Keratinocyte (primary cell): ENCODE measurements around the gene CD79A. TPM values are rescaled to one million over a fixed set of nuclear protein-coding genes. Genes with fewer than 3 reads are reported as not detected.

Experiments
- DNase-seq: peaks from one replicate; pipeline ENCODE4 v3.0.0-alpha.2; 2011; ENCODE audit warnings: low read depth, missing footprints, low spot score
- FAIRE-seq: peaks from 2 replicates; lab custom pipeline; 2011; peaks lifted over from hg19 to GRCh38; lab: Jason Lieb, UNC
- H2AFZ ChIP-seq: 2 replicates; pipeline ENCODE4 v1.6.0; 2012; ENCODE audit warnings: low read length, control low read depth, inconsistent platforms; ENCODE audit not compliant: control insufficient read depth
- H3K27ac ChIP-seq: 2 replicates; pipeline ENCODE4 v1.5.1; 2011; ENCODE audit warnings: low read length; ENCODE audit not compliant: control insufficient read depth, insufficient read depth
- H3K27me3 ChIP-seq: 3 replicates; pipeline ENCODE4 v1.6.0; 2011; ENCODE audit warnings: low read length; ENCODE audit not compliant: control insufficient read depth, insufficient read depth; ENCODE audit errors: extremely low read depth
- H3K36me3 ChIP-seq, 2 experiments: 2 replicates in 1 of 2; 3 replicates in 1 of 2; pipeline ENCODE4 v1.5.1; 2011; ENCODE audit warnings: low read length in 2 of 2, mild to moderate bottlenecking in 1 of 2; ENCODE audit not compliant: control insufficient read depth in 2 of 2, insufficient read depth in 2 of 2; ENCODE audit errors: extremely low read depth in 1 of 2
- H3K4me1 ChIP-seq: 3 replicates; pipeline ENCODE4 v1.5.1; 2011; ENCODE audit warnings: low read length; ENCODE audit not compliant: control insufficient read depth, insufficient read depth; ENCODE audit errors: extremely low read depth
- H3K4me2 ChIP-seq: 3 replicates; pipeline ENCODE4 v1.6.0; 2011; ENCODE audit warnings: low read depth, low read length; ENCODE audit not compliant: control insufficient read depth, insufficient read depth; ENCODE audit errors: extremely low read depth
- H3K4me3 ChIP-seq, 3 experiments: fragments of 200-600 bp in 1 of 3; sonication (generic) in 1 of 3; 2 replicates in 2 of 3; 3 replicates in 1 of 3; pipeline ENCODE4 v1.5.1; 2011 to 2016; ENCODE audit warnings: low read length in 3 of 3, mild to moderate bottlenecking in 3 of 3, control low read depth in 2 of 3, inconsistent platforms in 1 of 3, low read depth in 1 of 3, mixed read lengths in 1 of 3, mixed run types in 1 of 3, moderate library complexity in 1 of 3; ENCODE audit not compliant: control insufficient read depth in 2 of 3, insufficient read depth in 2 of 3; ENCODE audit errors: extremely low read depth in 1 of 3
- H3K79me2 ChIP-seq: 2 replicates; pipeline ENCODE4 v1.6.0; 2012; ENCODE audit warnings: low read length; ENCODE audit not compliant: control insufficient read depth, insufficient read depth
- H3K9ac ChIP-seq: 3 replicates; pipeline ENCODE4 v1.6.0; 2011; ENCODE audit warnings: low read length; ENCODE audit not compliant: control insufficient read depth, insufficient read depth; ENCODE audit errors: extremely low read depth
- H3K9me1 ChIP-seq: 3 replicates; pipeline ENCODE4 v1.6.0; 2011; ENCODE audit warnings: low read length; ENCODE audit not compliant: control insufficient read depth, insufficient read depth; ENCODE audit errors: extremely low read depth
- H3K9me3 ChIP-seq: 2 replicates; pipeline ENCODE4 v1.5.1; 2012; ENCODE audit warnings: low read depth, low read length; ENCODE audit not compliant: control insufficient read depth
- H4K20me1 ChIP-seq: 3 replicates; pipeline ENCODE4 v1.6.0; 2011; ENCODE audit warnings: low read length; ENCODE audit not compliant: control insufficient read depth, insufficient read depth; ENCODE audit errors: extremely low read depth
- CTCF ChIP-seq, 3 experiments: IDR thresholded peaks in 1 of 3; conservative IDR thresholded peaks in 1 of 3; optimal IDR thresholded peaks in 1 of 3; 2 replicates in 2 of 3; 3 replicates in 1 of 3; pipeline versions ENCODE3 to v1.5.1; 2011; ENCODE audit warnings: low read length in 3 of 3, mild to moderate bottlenecking in 3 of 3, moderate library complexity in 2 of 3, control low read depth in 1 of 3, inconsistent platforms in 1 of 3; ENCODE audit not compliant: insufficient read depth in 2 of 3; ENCODE audit errors: extremely low read depth in 1 of 3
- EZH2 ChIP-seq: IDR thresholded peaks from one replicate; pipeline ENCODE4 v1.6.1; 2012; ENCODE audit warnings: inconsistent platforms, mild to moderate bottlenecking, low read length, moderate library complexity
- dilution Hi-C: fragments of 300-500 bp; cut with MboI; formaldehyde crosslinking; loops from one replicate; pipeline ENCODE4 v1.7.0; 2020; ENCODE audit warnings: low sequenced_read_pairs; ENCODE audit not compliant: extremely low pct_ligation_motif_present
- polyA plus RNA-seq, 5 experiments: library from polyadenylated mRNA; depleted of rRNA in 3 of 5; stranded (reverse) in 3 of 5; stranded (forward) in 1 of 5; unstranded in 1 of 5; fragments of >200 nt; gene quantifications; 1 replicate in 1 of 5; 2 replicates in 3 of 5; 3 replicates in 1 of 5; pipeline versions ENCODE4 v1.2.1 to v1.2.3, GENCODE V29; 2011 to 2012; ENCODE audit warnings: missing spikeins in 2 of 5, low read depth in 1 of 5, low replicate concordance in 1 of 5

Gene CD79A
- polyA plus RNA-seq, 1 donor (not counting 4 experiments of a cell fraction or from before 2014, with no cell fraction given), result 0.07 TPM

- Histone ChIP-seq H3K9ac (no peak overlapping the region), H3K27ac (no peak overlapping the region), H3K4me2 (no peak overlapping the region), H3K9me3 (no peaks in the 10 kb centered on the region), H3K79me2 (no peaks in the 10 kb centered on the region), H3K36me3 (peaks cover under 1% of the 10 kb centered on the region in 2 experiments), H3K9me1 (no peaks in the 10 kb centered on the region), H3K27me3 (peaks cover 68% of the 10 kb centered on the region), H3K4me3 (no peak overlapping the region), H3K4me1 (no peaks in the 10 kb centered on the region), H2AFZ (no peak overlapping the region), H4K20me1 (peaks cover 13% of the 10 kb centered on the region)
- DNase-seq (no peak), FAIRE-seq (no peak)
- TF ChIP-seq EZH2 (peak; percentile 100), CTCF (optimal IDR thresholded peaks at IDR 0.05 in 1 of 3, IDR thresholded peaks at IDR 0.05 in 1 of 3, conservative IDR thresholded peaks at IDR 0.05 in 1 of 3; ENCODE audit: extremely low read depth in 1 of 3, insufficient read depth in 2 of 3, low read length in 3 of 3) (no peak)
- dilution Hi-C loops, result no loop called here
These were observed 35.0 kb downstream of the CD79A start for GRCh38 chr19:41911889-41912731.

DNA sequence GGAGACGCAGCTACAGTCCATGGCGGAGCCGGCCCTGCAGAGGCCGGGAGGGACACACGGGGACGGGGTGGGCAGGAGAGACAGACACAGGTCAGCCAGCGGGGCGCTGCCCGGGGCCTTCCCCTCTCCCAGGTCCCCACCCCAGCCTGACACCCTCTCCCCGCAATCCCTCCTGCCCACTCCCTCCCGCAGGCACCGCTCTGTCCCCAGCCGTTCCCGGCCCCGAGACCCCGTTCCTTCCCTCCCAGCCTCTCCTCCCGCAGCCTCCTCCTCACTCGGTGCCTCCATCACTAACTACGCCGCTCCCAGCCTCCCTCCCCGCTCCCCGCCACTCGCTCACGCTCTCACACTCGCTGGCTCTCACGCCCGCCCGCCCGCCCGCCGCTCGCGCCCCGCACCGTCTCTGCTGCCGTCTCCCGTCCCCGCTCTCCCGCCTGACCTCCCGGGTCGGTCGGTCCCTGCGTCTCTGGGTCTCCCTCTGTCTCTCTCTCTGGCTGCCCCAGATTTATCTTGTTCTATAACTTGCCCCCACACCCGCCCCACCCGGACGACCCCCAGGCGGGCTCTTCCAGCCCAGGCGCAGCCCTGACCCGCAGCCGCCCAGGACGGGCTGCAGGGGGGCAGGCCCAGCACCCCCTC is 35.9 kb downstream of the CD79A start:
- Histone ChIP-seq H3K36me3 (no peaks in the 10 kb centered on the region), H3K27me3 (peaks cover 77% of the 10 kb centered on the region), H3K4me1 (no peaks in the 10 kb centered on the region), H3K27ac (no peak overlapping the region), H3K9me3 (no peaks in the 10 kb centered on the region), H3K9ac (no peak overlapping the region), H3K9me1 (no peaks in the 10 kb centered on the region), H3K4me2 (no peak overlapping the region), H2AFZ (no peak overlapping the region), H4K20me1 (peaks cover 13% of the 10 kb centered on the region), H3K4me3 (no peak overlapping the region), H3K79me2 (no peaks in the 10 kb centered on the region)
- DNase-seq (no peak), FAIRE-seq (no peak)
- dilution Hi-C loops, result no loop called here
- no peak for TF ChIP-seq CTCF (optimal IDR thresholded peaks at IDR 0.05 in 1 of 3, IDR thresholded peaks at IDR 0.05 in 1 of 3, conservative IDR thresholded peaks at IDR 0.05 in 1 of 3; ENCODE audit: extremely low read depth in 1 of 3, insufficient read depth in 2 of 3, low read length in 3 of 3)
- TF ChIP-seq EZH2, result no peak
